ENCODE results near the gene PPP1R14B.

- TF ChIP-seq NFIC (IDR thresholded peaks at IDR 0.05) (no peak), CEBPB (IDR thresholded peaks at IDR 0.05) (no peak), EP300 (IDR thresholded peaks at IDR 0.05; ENCODE audit: borderline replicate concordance) (no peak), FOXM1 (IDR thresholded peaks at IDR 0.05; ENCODE audit: borderline replicate concordance, low read depth) (no peak), TAF1 (IDR thresholded peaks at IDR 0.05; ENCODE audit: low read depth) (no peak), YY1 (IDR thresholded peaks at IDR 0.05; ENCODE audit: low read depth) (no peak), ZBTB7A (IDR thresholded peaks at IDR 0.05; ENCODE audit: low read depth) (no peak), MAX (IDR thresholded peaks at IDR 0.05) (no peak)
Observed at GRCh38 chr11:64254326-64254725, 7.6 kb upstream of the PPP1R14B start.

Measured in Ishikawa (cell line).